Osteoblast (primary cell): ENCODE results near the gene FAM83G. TPM values are rescaled to one million over a fixed set of nuclear protein-coding genes. Genes with fewer than 3 reads are reported as not detected.

Experiments used
- DNase-seq: peaks from one replicate; pipeline ENCODE4 v3.0.0; 2011; ENCODE audit warnings: low spot score, mixed read lengths; ENCODE audit not compliant: insufficient read length; ENCODE audit errors: missing footprints
- H2AFZ ChIP-seq: 2 replicates; pipeline ENCODE4 v1.6.0; 2011; ENCODE audit warnings: mild to moderate bottlenecking, low read length
- H3K27ac ChIP-seq: 2 replicates; pipeline ENCODE4 v1.5.1; 2011; ENCODE audit warnings: mild to moderate bottlenecking, low read depth, low read length, moderate library complexity
- H3K27me3 ChIP-seq: 2 replicates; pipeline ENCODE4 v1.6.0; 2012; ENCODE audit warnings: mild to moderate bottlenecking, control low read depth, inconsistent platforms, low read length, moderate library complexity; ENCODE audit not compliant: insufficient read depth
- H3K36me3 ChIP-seq: 2 replicates; pipeline ENCODE4 v1.5.1; 2011; ENCODE audit warnings: mild to moderate bottlenecking, low read length, control low read depth, moderate library complexity; ENCODE audit not compliant: insufficient read depth
- H3K4me1 ChIP-seq: 2 replicates; pipeline ENCODE4 v1.5.1; 2011; ENCODE audit warnings: mild to moderate bottlenecking, low read length, control low read depth, moderate library complexity; ENCODE audit not compliant: insufficient read depth
- H3K4me2 ChIP-seq: 2 replicates; pipeline ENCODE4 v1.6.0; 2011; ENCODE audit warnings: mild to moderate bottlenecking, low read length; ENCODE audit not compliant: insufficient read depth
- H3K4me3 ChIP-seq: fragments of 200-600 bp; sonication (generic); 3 replicates; pipeline ENCODE4 v1.5.1; 2012; ENCODE audit warnings: mild to moderate bottlenecking, low read length, inconsistent platforms; ENCODE audit not compliant: insufficient read depth
- H3K79me2 ChIP-seq: 2 replicates; pipeline ENCODE4 v1.6.0; 2012; ENCODE audit warnings: mild to moderate bottlenecking, low read length, control low read depth, inconsistent platforms; ENCODE audit not compliant: insufficient read depth
- H3K9me3 ChIP-seq: 2 replicates; pipeline ENCODE4 v1.5.1; 2011; ENCODE audit warnings: low read depth, low read length, control low read depth
- H4K20me1 ChIP-seq: 2 replicates; pipeline ENCODE4 v1.6.0; 2012; ENCODE audit warnings: mild to moderate bottlenecking, low read length, control low read depth; ENCODE audit not compliant: insufficient read depth
- total RNA-seq: library from RNA; depleted of rRNA; stranded (reverse); fragments of >200 nt; gene quantifications from 2 replicates; pipeline ENCODE4 v1.2.3, GENCODE V29; 2012
- TF ChIP-seq, protein P1 (sequence below): IDR thresholded peaks from 2 replicates; pipeline ENCODE4 v1.5.1; 2011; ENCODE audit warnings: mild to moderate bottlenecking, low read depth, low read length, moderate library complexity; ENCODE audit errors: extremely low read depth

The FAM83G gene
- total RNA-seq, 1 donor, result 11.6 TPM

DNA sequence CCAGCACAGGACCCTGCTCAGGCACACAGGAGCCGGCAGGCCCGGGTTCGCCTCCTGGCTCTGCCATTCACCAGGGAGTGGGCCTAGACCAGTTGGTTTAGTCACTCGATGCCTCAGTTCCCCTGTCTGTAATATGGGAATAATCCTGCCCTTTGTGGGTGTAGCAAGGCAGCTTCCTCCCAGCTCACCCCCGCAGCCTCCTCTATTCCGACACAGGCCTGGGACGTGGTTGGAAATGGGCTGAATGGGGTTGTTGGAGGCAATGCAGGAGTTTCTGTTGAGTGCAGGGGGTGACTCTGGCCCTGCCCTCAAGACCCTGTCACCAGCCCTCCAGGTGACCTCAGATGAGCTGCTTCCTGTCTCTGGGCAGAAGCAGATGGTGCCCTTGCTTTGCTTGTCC, 32.8 kb downstream of the FAM83G start:
- Histone ChIP-seq H3K9me3 (no peaks in the 10 kb centered on the region), H3K27me3 (no peaks in the 10 kb centered on the region), H3K4me1 (peaks cover 10% of the 10 kb centered on the region), H3K79me2 (peaks cover 2% of the 10 kb centered on the region), H3K4me3 (no peak overlapping the region), H3K4me2 (no peak overlapping the region), H3K27ac (no peak overlapping the region), H3K36me3 (peaks cover 22% of the 10 kb centered on the region), H2AFZ (no peak overlapping the region), H4K20me1 (peaks cover 9% of the 10 kb centered on the region)
- no peak for DNase-seq
- TF ChIP-seq, protein P1, sequence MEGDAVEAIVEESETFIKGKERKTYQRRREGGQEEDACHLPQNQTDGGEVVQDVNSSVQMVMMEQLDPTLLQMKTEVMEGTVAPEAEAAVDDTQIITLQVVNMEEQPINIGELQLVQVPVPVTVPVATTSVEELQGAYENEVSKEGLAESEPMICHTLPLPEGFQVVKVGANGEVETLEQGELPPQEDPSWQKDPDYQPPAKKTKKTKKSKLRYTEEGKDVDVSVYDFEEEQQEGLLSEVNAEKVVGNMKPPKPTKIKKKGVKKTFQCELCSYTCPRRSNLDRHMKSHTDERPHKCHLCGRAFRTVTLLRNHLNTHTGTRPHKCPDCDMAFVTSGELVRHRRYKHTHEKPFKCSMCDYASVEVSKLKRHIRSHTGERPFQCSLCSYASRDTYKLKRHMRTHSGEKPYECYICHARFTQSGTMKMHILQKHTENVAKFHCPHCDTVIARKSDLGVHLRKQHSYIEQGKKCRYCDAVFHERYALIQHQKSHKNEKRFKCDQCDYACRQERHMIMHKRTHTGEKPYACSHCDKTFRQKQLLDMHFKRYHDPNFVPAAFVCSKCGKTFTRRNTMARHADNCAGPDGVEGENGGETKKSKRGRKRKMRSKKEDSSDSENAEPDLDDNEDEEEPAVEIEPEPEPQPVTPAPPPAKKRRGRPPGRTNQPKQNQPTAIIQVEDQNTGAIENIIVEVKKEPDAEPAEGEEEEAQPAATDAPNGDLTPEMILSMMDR, result no peak

DNA sequence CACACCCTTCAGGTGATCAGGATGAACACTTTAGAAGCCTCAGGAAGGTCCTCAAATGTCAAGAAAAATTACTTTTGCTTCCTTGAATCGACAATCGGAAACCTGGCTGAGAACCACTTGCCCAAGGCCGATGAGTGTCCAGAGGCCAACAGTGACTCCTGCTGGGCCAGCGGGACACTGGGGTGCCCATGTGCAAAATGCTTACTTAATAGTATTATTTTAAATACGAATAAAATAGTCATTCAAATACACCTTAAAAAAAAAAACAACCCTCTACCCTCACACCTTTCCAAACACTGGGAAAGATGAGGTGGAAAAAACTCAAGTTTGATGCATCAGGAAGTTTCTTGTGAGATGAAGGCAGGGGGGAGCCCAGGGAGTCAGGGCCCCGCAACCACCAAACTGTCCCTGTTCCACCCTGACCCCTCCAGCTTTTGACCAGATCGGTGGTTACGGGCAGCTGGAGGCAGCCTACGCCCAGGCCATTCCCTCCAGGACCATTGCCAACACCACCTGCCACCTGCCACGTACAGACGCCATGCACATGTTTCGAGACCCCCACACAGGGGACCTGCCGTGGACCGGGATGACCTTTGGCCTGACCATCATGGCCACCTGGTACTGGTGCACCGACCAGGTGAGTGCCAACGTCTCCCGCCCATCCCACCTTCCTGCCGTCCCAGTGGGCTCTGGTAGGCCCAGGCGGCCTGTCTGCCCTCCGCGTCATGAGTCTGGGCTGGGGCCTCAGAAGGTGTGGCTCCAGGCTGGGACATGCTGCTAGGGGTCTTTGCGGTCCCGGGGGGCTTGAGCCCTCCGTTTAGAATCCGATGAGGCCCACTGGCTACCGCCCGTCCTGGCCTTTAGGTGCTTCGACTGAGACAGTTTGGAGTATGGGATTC, 33.7 kb downstream of the FAM83G start:
- Histone ChIP-seq H4K20me1 (peaks cover 9% of the 10 kb centered on the region), H3K36me3 (peaks cover 17% of the 10 kb centered on the region), H3K4me1 (peaks cover 10% of the 10 kb centered on the region), H3K4me2 (no peak overlapping the region), H2AFZ (no peak overlapping the region), H3K9me3 (no peaks in the 10 kb centered on the region), H3K79me2 (peaks cover 2% of the 10 kb centered on the region), H3K4me3 (no peak overlapping the region), H3K27me3 (no peaks in the 10 kb centered on the region), H3K27ac (no peak overlapping the region)
- peak; percentile 69 for DNase-seq
- TF ChIP-seq, protein P1, result peak; percentile 26

DNA sequence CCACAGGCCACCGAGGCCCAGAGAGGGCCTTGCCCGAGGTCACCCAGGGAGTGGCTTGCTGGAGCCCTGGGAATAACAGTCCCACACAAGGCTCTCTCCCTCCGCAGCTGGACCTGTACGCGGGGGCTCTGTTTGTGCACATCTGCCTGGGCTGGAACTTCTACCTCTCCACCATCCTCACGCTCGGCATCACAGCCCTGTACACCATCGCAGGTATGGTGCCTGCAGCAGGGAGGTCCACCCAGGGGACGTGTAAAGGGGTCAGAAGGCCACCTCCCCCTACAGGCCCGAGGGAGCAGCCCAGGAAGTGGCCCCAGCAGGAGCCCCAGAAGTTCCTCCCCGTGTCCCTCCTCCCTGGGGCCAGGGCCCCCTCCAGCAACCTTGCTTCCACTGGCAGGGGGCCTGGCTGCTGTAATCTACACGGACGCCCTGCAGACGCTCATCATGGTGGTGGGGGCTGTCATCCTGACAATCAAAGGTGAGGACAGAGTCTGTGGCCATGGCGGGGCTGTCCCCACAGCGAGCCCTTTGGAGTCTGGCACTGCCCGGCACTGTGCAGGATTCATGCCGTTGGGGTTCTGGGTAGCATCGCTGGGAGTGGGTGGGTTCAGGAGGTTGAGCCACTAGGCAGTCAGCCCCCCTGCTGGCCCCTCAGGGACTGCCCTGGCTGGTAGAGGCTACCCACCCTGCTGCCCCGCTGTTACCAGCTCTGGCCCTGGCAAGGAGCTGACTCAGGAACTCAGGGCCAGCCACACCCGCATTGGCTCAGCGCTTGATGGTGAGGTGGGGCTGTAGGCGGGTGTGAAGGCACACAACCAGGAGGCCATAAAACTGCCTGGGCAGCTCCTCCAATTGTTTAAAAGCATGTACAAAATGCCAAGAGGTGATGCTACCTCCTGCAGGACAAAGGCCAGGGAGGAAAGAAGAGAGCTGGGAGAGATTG, 35.3 kb downstream of the FAM83G start:
- H3K27ac ChIP-seq, result no peak overlapping the region
- no peak overlapping the region for H3K4me2 ChIP-seq
- H3K9me3 ChIP-seq, result no peaks in the 10 kb centered on the region
- H3K36me3 ChIP-seq, result peaks cover 17% of the 10 kb centered on the region
- TF ChIP-seq, protein P1, result no peak
- no peak overlapping the region for H3K4me3 ChIP-seq
- H2AFZ ChIP-seq, result no peak overlapping the region
- no peaks in the 10 kb centered on the region for H3K27me3 ChIP-seq
- H3K79me2 ChIP-seq, result no peaks in the 10 kb centered on the region
- DNase-seq, result peak; percentile 97
- peaks cover 6% of the 10 kb centered on the region for H3K4me1 ChIP-seq
- peaks cover 3% of the 10 kb centered on the region for H4K20me1 ChIP-seq
